Stimulated activated CD4-positive, alpha-beta T cell treated with anti-CD3 and anti-CD28 coated beads, Interleukin-4, amount 100 ng/mL, for 48 hours (primary cell): ENCODE data around the gene SUN5.
"Not testable (repeated sequence)": the region's sequence is repeated elsewhere in the genome, so short reads cannot be mapped to it uniquely, and the experiment has no call there.

Experiments
- DNase-seq, 2 donors: peaks; one replicate each; pipeline ENCODE4 v3.0.0-alpha.2; 2020; ENCODE audit warnings: low read depth in 2 of 2

Gene SUN5

DNA sequence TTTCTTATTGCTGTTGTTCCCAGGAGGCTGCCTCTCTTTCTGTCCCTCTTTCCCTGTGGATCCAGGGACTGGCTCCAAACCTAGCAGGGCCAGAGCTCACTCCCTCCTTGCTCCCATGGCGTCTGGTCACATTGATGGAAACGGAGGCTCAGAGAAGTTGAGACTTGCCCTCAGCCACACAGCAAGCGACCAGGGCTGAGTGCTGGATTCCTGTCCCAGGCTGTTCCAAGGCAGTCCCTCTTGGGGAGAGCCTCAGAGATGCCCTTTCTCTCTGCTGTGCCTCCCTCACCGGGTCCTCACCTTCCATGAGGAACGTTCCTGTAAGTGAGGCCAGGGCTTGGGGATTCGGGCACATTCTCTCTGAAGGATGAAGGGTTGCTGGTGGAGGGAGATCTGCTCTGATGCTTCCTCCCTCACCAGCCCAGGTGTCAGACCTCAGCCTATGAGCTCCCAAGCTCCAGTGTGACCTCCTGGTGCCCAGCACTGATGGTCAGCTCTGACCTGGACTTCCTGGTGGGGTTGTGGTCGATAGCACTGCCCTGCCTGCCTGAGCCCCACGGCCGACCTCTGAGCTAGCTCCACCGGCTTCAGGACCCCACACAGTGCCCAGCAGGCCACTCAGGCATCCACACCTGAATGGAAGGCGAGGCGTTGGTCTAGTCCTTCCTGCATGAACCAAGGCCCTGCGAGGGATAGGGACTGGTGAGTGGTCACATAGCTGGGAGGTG is 26.8 kb downstream of the SUN5 start:
- no peak for DNase-seq

DNA sequence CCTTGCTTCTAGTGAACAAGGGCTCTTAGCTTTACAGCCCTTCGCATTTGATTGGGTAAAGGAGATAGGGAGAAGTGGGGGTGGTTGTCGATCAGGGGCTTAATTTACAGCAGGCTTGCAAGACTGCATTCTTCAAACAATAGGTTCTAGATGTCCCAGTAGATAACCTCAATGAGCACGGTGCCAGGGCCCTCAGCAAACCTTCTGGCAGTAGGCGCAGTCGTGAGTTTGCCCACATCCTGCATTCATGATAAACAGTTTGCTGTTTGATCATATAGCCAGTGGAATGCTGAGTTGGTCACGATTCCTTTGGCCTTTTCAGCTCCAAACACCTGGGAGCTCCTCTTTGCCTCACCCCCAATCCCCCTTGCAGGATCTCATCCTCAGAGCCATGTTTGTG is 27.5 kb downstream of the SUN5 start:
- no peak for DNase-seq

DNA sequence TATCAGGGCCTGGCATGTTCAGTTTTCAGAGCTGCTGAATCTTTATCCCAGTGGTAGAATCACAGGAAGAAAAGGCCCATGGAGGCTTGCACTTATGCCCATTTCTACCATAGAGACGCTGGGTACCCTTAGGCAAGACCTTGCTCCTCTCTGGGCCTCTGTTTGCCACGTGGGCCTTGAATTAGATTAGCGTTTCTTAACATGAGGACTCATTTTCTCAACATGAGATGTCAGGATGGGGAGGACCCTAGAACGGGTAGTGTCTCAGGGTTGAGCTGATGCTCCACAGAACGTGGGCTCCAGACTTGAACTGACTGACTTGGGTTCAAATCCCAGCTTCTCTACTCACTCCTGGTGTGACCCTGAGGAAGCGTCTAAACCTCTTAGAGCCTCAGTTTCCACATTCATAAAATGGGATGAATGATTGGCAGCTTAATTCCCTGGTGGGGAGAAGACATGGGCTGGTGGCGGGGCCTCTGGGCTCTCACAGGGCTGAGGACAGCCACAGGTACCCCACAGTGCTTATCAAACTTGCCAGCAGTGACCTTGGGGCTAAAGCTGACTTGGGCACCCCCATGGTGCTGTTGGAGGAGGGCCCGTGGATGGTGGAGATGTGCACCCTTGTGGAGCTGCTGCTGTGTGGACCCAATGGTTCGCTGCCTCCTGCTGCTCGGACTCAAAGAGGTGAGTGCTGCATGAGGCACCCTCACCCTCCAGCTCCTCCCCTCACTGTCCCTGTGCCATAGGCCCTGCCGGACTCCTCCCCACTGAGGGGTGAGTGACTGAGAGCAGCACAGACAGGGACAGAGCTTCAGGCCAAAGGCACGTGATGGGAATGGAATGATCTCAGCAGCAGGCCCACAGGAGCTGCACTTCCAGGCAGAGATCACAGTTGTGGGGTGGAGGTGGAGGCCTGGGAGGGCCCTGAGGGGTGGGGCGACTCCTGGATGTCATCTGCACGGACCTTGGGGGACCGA is 28.2 kb downstream of the SUN5 start:
- DNase-seq = no peak

DNA sequence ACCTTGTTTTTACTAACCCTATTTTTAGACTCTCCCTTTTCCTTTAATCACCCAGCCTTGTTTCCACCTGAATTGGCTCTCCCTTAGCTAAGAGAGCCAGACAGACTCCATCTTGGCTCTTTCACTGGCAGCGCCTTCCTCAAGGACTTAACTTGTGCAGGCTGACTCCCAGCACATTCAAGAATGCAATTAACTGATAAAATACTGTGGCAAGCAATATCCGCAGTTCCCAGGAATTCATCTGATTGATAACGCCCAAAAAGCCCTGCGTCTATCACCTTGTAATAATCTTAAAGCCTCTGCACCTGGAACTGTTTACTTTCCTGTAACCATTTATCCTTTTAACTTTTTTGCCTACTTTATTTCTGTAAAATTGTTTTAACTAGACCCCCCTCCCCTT is 29.1 kb downstream of the SUN5 start:
- not testable (repeated sequence) for DNase-seq

DNA sequence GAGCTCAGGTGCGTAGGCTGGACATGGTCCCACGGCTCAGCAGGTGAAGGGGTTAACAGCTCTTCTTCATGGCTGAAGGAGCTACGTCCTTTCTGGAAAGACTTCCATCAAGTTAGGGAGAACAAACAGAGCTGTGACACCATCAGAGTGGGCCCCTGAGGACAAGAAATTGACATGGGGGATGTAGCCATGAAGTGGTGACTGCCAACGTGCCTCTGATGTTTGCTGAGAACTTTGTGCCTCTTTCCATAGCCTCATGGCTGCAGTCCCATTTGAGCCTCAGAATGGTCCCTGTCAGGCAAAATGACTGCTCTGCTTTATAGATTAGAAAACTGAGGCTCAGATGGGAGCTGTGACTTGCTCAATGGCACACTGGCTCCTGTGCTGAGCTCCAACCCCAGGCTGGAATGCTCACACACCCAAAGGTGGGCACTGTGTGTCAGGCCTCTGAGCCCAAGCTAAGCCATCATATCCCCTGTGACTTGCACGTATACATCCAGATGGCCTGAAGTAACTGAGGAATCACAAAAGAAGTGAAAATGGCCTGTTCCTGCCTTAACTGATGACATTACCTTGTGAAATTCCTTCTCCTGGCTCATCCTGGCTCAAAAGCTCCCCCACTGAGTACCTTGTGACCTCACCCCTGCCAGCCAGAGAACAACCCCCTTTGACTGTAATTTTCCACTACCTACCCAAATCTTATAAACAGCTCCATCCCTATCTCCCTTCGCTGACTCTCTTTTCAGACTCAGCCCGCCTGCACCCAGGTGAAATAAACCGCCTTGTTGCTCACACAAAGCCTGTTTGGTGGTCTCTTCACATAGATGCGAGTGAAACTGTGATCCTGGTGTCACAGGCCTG is 29.8 kb downstream of the SUN5 start:
- DNase-seq = not testable (repeated sequence)

DNA sequence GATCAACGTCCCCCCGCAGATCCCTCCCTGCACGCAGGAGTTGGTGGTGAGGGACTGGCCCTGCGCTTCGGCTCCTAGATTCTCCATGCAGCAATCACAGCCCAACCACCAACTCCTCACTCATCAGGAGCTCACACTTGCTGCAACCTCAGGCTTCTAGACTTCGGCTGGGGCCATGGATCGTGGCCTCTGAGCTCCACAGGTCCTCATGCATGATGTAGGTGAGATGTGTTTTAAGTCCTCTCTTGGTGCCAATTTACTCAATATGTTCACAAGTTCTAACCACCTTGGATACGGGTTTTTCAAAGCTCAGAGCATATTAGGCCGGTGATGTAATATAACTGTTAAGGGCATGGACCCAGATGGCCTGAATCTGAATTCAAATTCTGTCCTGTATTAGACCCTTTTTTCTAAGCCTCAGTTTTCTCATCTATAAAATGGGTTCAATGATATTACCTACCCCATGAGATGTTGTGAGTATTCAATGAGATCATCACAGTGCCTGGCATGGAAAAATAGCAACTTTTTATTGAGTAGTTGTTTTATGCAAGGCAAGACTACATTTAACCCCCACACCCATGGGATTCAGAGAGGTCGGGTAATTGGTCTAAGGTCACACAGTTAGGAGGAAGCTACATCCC is 31.0 kb downstream of the SUN5 start:
- DNase-seq = no peak

DNA sequence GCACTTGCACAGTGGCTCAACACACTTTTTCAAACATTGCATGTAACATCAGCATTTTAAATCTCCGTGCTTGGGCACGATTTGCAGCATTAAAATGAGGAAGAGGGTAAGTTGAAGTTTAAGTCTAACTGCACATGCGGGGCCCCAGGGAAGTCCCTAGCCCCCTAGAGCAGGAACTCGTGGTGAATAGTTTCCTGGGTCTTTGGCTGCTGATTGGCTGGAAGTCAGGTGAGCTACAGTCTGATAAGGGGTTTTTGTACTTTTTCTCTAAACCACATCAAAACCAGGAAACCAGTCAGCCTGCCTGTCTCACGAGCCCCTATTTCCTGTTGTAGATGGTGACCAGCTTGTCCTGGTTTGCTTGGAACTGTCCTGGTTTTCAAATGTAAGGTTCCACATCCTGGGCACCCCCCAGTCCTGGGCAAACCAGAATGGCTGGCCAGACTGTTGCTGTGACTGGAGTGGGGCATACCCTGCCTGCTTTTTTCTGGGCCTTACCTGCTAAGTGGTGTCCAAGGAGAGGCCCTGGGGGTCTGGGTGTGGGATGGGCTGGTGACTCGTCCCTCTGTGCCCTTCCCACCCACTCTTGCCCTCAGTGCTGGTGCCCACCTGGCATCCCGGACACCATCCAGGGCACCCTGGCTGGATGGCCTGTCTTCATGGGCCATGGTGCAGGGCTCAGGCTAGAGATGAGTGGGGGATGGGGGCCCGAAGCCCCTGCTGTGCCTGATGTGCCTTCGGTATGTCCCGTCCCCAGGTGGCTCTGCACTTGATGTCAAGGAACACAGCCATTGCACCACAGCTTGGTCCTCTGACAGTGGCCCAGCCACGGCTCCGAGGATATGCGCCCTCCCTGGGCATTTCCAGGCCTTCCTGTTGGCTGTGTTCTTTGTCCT is 31.8 kb downstream of the SUN5 start:
- peak; percentile 63 to 66 for DNase-seq

DNA sequence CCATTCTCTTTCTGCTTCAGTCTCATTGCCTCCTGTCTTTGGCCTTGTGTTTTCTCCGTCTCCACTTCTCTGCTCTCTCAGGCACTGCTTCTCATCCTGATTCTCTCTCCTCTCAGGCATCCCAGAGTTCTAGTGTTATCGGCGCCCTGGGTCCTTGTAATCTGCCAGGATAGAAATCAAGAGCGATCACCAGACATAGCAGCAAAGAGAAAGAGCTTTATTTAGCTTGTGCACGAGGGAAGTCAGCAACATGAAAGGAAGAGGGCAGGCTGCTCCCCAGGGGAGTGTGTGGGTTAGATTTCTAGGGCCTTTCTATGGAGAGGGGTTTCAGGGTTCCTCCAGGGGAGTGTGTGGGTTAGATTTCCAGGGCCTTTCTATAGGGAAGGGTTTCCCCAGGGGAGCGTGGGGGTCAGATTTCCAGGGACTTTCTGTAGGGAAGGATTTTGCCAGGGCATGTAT is 32.5 kb downstream of the SUN5 start:
- no peak for DNase-seq

DNA sequence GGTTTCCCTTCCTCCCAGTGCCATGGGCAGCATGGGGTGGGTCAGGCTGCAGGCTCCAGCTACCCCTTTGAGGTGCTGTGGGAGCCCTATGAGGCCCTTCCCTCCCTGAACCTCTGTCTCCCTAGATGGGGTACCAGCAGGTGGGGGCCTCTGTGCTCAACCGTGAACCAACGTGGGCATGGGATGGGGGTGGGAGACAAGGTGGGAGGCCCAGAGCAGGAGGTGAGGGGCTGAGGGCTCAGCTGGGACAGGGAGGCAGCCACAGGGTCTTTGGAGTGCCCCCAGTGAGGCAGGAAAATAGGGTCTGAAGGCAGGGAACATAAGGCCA is 33.3 kb downstream of the SUN5 start:
- no peak for DNase-seq

DNA sequence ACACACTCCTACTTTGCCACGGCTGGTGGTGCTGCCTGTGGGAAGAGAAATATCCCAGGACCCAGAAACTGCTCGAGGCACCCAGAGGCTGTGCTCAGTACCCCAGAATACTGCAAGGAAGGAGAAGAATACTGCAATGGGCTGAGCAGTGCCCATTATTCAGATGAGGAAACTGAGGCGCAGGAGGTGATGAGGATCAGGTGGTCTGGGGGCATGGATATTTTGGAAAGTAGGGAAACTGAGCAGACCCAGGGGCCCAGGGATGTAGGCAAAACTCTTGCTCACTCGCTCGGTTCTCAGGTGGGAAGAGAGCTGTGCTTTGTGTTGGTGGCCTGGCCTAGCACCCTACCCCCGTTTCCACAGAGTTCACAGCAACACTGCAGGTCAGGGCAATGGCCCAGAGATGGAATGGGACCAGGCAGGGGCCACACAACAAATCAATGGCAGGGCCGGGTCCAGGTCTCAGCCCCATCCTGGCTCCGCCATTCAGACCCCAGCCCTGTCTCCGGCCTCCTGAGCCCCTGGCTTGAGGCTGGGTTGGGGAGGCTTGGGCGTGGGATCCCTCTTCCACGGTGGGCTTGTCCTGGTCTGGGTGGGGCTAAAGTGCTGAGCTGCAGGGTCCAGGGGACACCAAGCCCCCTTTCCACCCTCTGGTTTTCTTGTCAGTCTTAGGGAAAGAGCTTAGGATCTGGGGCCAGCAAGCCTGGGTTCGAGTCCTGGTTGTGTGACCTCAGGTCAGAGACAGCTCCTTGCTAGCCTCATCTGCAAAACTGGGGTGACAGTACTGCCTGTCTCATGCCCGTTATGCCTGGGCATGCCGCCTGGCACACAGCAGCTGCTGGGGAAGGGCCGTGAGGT is 33.9 kb downstream of the SUN5 start:
- no peak for DNase-seq

DNA sequence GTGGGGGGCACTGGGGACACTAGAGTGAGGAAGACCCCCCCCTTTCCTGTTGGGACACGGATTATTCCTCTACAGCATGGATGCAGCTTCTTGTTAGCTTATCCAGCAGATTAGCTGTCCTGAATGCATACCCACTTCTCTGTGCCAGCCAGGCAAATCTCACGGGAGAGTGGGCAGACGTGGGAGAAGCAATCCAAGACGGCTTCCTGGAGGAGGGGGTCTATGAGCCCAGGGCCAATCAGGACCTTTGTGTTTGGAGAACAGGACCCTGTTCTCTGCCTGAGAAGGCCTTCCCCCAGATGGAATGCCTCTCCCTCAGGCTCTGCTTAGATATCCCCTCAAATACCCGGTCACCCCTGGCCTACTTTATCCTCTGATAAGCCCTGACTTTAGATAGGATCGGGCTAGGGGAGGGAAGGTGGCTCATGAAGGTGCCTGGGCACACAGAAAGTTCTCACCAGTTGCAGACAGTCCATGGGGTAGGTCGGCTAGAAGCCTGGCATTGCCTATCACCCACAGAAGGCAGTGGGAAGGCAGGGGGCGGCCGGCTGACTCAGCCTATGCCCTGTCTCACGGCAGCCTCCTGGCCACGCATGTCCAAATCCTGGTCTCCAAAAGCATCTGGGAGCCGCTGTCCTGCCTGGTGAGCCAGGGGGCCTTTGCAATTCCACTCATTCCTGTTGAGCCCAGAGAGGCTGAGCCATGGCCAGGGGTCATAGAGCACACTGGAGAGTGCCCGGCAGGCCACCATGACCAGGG is 34.7 kb downstream of the SUN5 start:
- no peak for DNase-seq

DNA sequence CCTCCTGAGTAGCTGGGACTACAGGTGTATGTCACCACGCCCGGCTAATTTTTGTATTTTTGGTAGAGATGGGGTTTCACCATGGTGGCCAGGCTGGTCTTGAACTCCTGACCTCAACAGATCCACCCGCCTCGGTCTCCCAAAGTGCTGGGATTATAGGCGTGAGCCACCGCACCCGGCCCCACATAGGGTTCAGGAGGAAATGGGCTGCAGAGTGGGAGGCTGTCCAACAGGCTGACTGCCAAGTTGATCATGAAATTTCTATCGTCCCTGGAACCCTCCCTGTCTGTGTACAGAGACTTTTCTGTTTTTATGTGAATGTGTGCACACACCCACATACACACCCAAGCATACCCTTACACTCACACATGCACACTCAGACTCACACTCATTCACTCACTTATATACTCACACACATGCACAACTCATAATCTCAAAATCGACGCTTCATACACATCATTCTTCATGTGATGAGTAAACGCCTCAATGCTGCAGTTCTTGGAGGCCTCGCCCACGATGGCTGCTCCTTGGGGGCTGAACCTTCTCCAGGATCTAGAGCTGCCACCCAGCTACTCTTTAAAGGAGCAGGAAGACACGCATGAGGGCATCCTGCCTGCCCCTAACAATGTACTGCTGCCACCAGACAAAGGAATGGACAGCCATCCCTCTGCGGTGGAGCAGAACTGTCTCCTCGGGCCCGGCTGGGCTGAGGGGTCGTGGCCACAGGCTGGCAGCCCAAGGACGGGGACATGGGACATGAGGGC is 35.6 kb downstream of the SUN5 start:
- peak in 1 of 2 donors; percentile 37 for DNase-seq

DNA sequence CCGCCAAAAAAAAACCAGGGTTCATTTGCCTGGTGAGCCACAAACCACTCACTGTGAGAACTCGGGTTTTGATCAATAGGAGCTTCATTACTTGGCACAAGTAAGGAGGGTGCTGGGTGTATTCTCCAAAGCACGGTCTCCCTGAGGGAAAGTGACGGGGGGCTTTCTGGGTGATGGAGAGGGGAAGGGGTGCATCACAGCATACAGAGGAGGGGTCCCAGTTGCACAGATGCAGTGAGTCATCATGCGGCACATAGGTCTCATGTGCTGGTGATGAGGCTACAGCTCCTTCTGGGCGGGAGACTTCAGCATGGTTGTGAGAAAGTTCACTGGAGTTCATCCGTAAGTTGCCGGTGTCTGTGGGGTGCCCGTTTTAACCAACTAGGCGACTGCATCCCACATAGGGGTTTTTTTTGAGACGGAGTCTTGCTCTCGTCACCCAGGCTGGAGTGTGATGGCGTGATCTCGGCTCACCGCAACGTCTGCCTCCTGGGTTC is 36.2 kb downstream of the SUN5 start:
- DNase-seq = peak in 1 of 2 donors; percentile 37

DNA sequence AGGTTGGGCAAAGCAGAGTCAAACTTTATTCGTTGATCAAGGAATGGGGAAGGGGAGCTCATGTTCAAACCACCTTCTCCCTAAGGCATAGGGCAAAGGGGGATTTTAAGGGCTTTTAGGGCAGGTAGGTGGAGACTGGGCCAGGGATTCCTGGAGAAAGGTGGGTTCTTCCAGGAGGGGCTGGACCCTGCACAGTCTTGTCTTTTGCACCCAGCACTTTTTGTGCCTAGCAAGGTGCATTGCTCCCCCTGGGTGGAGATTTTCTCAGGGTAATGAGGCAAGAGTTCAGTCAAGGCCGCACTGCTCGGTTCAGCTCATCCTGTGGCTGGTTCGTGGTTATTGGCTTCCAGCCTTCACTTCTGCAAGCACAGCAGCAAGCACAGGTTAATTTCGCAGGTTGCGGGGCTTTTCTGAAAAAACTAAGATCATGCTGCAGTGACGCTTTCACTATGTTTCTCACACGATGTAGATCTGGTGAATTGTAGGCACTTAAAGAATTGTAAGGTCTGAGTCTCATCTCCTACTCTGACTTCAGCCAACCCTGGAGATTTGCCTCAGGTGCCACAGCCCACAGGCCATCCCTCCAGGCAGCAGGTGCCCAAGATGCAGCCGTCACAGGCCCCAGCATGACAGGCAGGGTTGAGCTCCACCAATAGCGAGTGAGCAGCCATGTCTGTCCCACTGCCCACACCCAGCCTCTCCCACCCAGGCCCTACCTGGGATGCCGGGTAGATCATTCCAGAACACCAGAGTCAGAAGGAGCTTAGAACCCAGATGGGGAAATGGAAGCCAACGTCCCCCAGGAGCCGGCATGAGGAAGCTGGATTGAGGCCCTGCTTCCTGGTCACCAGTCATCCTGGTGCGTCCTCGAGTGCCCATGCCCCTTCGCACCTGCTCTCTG is 37.1 kb downstream of the SUN5 start:
- DNase-seq = no peak

DNA sequence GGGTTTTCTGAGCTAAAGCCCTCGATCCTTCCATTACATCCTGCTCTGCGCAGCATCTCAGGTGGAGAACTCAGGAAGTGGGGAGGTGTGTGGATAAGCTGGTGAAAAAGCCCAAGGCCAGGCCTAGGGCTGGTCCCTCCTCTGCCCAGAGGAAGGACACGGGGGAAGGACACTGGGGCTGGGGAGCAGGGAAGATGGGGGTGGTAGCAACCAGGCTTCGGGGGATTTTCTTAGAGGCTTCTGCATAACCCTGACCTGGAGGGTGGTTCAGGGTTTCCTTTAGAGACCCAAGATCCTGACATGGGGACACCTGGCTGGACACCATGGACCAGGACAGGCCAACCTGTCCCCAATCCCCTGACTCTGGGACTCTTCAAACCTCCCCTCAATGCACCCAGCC is 37.9 kb downstream of the SUN5 start:
- no peak for DNase-seq

DNA sequence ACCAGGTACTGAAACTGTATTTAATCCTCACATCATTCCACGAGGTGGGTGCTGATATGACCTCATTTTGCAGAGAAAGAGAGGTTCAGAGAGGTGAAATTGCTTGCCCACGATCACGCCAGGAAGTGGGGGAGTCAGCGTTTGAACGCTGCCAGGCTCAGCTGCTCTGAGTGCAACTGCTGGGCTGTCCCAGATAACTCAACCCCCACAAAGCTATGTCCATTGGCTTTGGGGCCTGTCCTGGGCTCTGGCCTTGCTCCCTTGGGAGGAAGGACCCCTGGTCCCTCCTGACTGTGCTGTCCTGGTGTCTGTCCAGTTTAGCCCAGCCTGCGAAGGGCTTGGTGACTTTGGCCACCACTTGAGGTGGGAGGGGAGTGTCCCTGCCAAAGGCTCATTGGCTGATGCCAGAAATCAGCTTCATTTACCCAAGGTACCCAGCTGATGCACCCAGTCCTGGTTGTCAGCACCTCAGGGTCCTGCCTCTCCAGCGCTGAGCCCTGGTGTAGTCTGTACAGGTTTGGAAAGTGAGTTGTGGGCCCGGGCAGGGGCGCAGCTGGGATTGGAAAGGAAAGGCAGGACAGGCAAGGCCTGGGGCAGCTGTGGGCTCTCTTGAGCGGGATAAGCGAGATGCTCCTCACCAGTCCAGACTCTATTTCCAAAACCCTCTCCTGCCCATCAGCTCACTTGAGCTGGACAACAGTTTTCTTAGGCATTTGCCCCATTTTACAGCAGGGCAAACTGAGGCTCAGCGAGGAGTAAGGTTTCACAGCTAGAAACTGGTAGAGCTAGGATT is 38.5 kb downstream of the SUN5 start:
- no peak for DNase-seq
